H1 (cell line): ENCODE data around the gene NEDD9. TPM values are rescaled to one million over a fixed set of nuclear protein-coding genes. Genes with fewer than 3 reads are reported as not detected.

Experiments used
- POLR2A ChIP-seq, 2 experiments: IDR thresholded peaks; 1 replicate in 1 of 2; 2 replicates in 1 of 2; pipeline ENCODE4 v1.6.1; 2011; ENCODE audit warnings: low read depth in 2 of 2, low read length in 2 of 2, mild to moderate bottlenecking in 2 of 2; ENCODE audit errors: control extremely low read depth in 1 of 2
- polyA plus RNA-seq, 7 experiments: library from polyadenylated mRNA; depleted of rRNA in 3 of 7; stranded (reverse) in 5 of 7; unstranded in 2 of 7; fragments of >200 nt in 5 of 7; fragments of 200-250 nt in 2 of 7; gene quantifications; 1 replicate in 5 of 7; 2 replicates in 1 of 7; 4 replicates in 1 of 7; pipeline versions ENCODE4 v1.2.1 to v1.2.3, GENCODE V29; 2011 to 2013; ENCODE audit warnings: missing spikeins in 2 of 7, mixed read lengths in 2 of 7
- total RNA-seq: library from RNA; stranded (reverse); fragmentation: NEBNext Ultra II Directional; extraction: Animal tissue kit (Norgen Biotek cat#: 25700); gene quantifications from 2 replicates; pipeline ENCODE4 v1.2.1, GENCODE V29; 2021
- TF ChIP-seq, protein P1 (sequence below): IDR thresholded peaks from 2 replicates; pipeline ENCODE4 v1.6.1; 2012; ENCODE audit warnings: low read length, inconsistent platforms

Gene NEDD9
- total and polyA plus RNA-seq, 2 of the 8 experiments (the other 6 are each of a cell fraction or from before 2014, with no cell fraction given): 3.6 to 12.0 TPM

- TF ChIP-seq, protein P1, sequence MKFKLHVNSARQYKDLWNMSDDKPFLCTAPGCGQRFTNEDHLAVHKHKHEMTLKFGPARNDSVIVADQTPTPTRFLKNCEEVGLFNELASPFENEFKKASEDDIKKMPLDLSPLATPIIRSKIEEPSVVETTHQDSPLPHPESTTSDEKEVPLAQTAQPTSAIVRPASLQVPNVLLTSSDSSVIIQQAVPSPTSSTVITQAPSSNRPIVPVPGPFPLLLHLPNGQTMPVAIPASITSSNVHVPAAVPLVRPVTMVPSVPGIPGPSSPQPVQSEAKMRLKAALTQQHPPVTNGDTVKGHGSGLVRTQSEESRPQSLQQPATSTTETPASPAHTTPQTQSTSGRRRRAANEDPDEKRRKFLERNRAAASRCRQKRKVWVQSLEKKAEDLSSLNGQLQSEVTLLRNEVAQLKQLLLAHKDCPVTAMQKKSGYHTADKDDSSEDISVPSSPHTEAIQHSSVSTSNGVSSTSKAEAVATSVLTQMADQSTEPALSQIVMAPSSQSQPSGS: no peak
- TF ChIP-seq POLR2A (IDR thresholded peaks at IDR 0.05; ENCODE audit: control extremely low read depth in 1 of 2, low read depth in 2 of 2, low read length in 2 of 2): no peak
- TF ChIP-seq, all 59 proteins: peak for 0
Measured at GRCh38 chr6:11251553-11252360, 19.3 kb upstream of the NEDD9 start (continued).
